Measurements from ENCODE around the gene PTPRT. TPM values are rescaled to one million over a fixed set of nuclear protein-coding genes. Genes with fewer than 3 reads are reported as not detected.

The PTPRT gene
- total RNA-seq, 6 experiments from 2014 or later: not detected

GRCh38 chr20:43029176-43029575 is 160.5 kb downstream of the PTPRT start:
- Mint-ChIP-seq H3K36me3 (ENCODE audit: low read depth) (no peaks in the 10 kb centered on the region; the same call in 1 of the 2 replicates), H3K4me3 (no peak overlapping the region), H3K9me3 (peaks cover 79% of the 10 kb centered on the region), H3K27ac (no peak overlapping the region), H3K4me1 (ENCODE audit: low read depth) (no peaks in the 10 kb centered on the region), H3K27me3 (ENCODE audit: insufficient read depth) (no peaks in the 10 kb centered on the region)
- no peak for DNase-seq
- no peak for TF ChIP-seq CTCF (IDR thresholded peaks at IDR 0.05)

GRCh38 chr20:43028470-43028869 is 161.2 kb downstream of the PTPRT start:
- no peak overlapping the region for H3K4me3 Mint-ChIP-seq
- DNase-seq: no peak
- no peaks in the 10 kb centered on the region for H3K27me3 Mint-ChIP-seq (ENCODE audit: insufficient read depth)
- no peaks in the 10 kb centered on the region; the same call in 1 of the 2 replicates for H3K36me3 Mint-ChIP-seq (ENCODE audit: low read depth)
- H3K27ac Mint-ChIP-seq: no peak overlapping the region
- no peaks in the 10 kb centered on the region for H3K4me1 Mint-ChIP-seq (ENCODE audit: low read depth)
- no peak for TF ChIP-seq CTCF (IDR thresholded peaks at IDR 0.05)
- H3K9me3 Mint-ChIP-seq: peaks cover 81% of the 10 kb centered on the region

GRCh38 chr20:43023836-43024235 is 165.9 kb downstream of the PTPRT start:
- Mint-ChIP-seq H3K9me3 (peaks cover 73% of the 10 kb centered on the region), H3K36me3 (ENCODE audit: low read depth) (no peaks in the 10 kb centered on the region), H3K4me3 (no peak overlapping the region), H3K4me1 (ENCODE audit: low read depth) (no peaks in the 10 kb centered on the region), H3K27me3 (ENCODE audit: insufficient read depth) (no peaks in the 10 kb centered on the region), H3K27ac (no peak overlapping the region)
- no peak for TF ChIP-seq CTCF (IDR thresholded peaks at IDR 0.05)
- no peak for DNase-seq

- H3K27me3 Mint-ChIP-seq (ENCODE audit: insufficient read depth): no peaks in the 10 kb centered on the region
- no peak for DNase-seq
- no peaks in the 10 kb centered on the region for H3K4me1 Mint-ChIP-seq (ENCODE audit: low read depth)
- H3K9me3 Mint-ChIP-seq: peaks cover 71% of the 10 kb centered on the region
- no peak for TF ChIP-seq CTCF (IDR thresholded peaks at IDR 0.05)
- no peaks in the 10 kb centered on the region for H3K36me3 Mint-ChIP-seq (ENCODE audit: low read depth)
- H3K4me3 Mint-ChIP-seq: no peak overlapping the region
- H3K27ac Mint-ChIP-seq: no peak overlapping the region
These were observed 167.1 kb downstream of the PTPRT start for GRCh38 chr20:43022568-43022967.

GRCh38 chr20:43022081-43022480 is 167.6 kb downstream of the PTPRT start:
- Mint-ChIP-seq H3K4me1 (ENCODE audit: low read depth) (no peaks in the 10 kb centered on the region), H3K4me3 (no peak overlapping the region), H3K27ac (no peak overlapping the region), H3K36me3 (ENCODE audit: low read depth) (no peaks in the 10 kb centered on the region), H3K9me3 (peaks cover 73% of the 10 kb centered on the region), H3K27me3 (ENCODE audit: insufficient read depth) (no peaks in the 10 kb centered on the region)
- no peak for TF ChIP-seq CTCF (IDR thresholded peaks at IDR 0.05)
- no peak for DNase-seq
